HepG2 (cell line): ENCODE data around the gene MAP3K1. TPM values are rescaled to one million over a fixed set of nuclear protein-coding genes. Genes with fewer than 3 reads are reported as not detected.
A peak's percentile ranks its signal among the peaks of the same experiment; 100 is the strongest.

Experiments
- DNMT3B ChIP-seq: conservative IDR thresholded peaks from 2 replicates; pipeline ENCODE4 v1.6.1; 2016; ENCODE audit warnings: missing biosample characterization, control low read depth
- E2F2 ChIP-seq: sonication (generic); formaldehyde crosslinking; IDR thresholded peaks from 2 replicates; pipeline ENCODE4 v1.4.0; 2020; ENCODE audit warnings: missing genetic modification reagents, borderline replicate concordance
- FOXA1 ChIP-seq, 2 experiments: fragments of 450-650 bp in 1 of 2; sonication (generic) in 1 of 2; formaldehyde crosslinking in 1 of 2; IDR thresholded peaks; 2 replicates each; pipeline versions ENCODE4 v1.4.0 to v1.6.1; 2016 to 2020; ENCODE audit warnings: missing genetic modification reagents in 1 of 2
- GATA4 ChIP-seq: sonication (generic); IDR thresholded peaks from 2 replicates; pipeline ENCODE4 v1.6.1; 2016; ENCODE audit warnings: antibody characterized with exemption, low read depth, borderline replicate concordance
- MED13 ChIP-seq: sonication (generic); formaldehyde crosslinking; IDR thresholded peaks from 2 replicates; pipeline ENCODE4 v1.5.0; 2020; ENCODE audit warnings: missing genetic modification reagents
- NR2F2 ChIP-seq: IDR thresholded peaks from 2 replicates; pipeline ENCODE4 v1.6.1; 2012; ENCODE audit warnings: low read depth, inconsistent platforms, borderline replicate concordance
- RBFOX2 ChIP-seq: fragments of 200-400 bp; formaldehyde crosslinking; IDR thresholded peaks from 2 replicates; pipeline ENCODE4 v1.6.1; 2017; ENCODE audit warnings: low read depth, mild to moderate bottlenecking, low read length
- SOX6 ChIP-seq, 2 experiments: fragments of 450-650 bp in 1 of 2; sonication (generic) in 1 of 2; formaldehyde crosslinking in 1 of 2; IDR thresholded peaks; 2 replicates each; pipeline versions ENCODE4 v1.4.0 to v1.6.1; 2017 to 2020; ENCODE audit warnings: antibody characterized with exemption in 1 of 2, mild to moderate bottlenecking in 1 of 2, missing genetic modification reagents in 1 of 2
- ZNF12 ChIP-seq: sonication (generic); formaldehyde crosslinking; IDR thresholded peaks from 2 replicates; pipeline ENCODE4 v1.5.0; 2020; ENCODE audit warnings: missing genetic modification reagents
- ZNF232 ChIP-seq: sonication (generic); formaldehyde crosslinking; IDR thresholded peaks from 2 replicates; pipeline ENCODE4 v1.4.0; 2020; ENCODE audit warnings: missing genetic modification reagents, borderline replicate concordance
- ZNF350 ChIP-seq: sonication (generic); formaldehyde crosslinking; IDR thresholded peaks from 2 replicates; pipeline ENCODE4 v1.4.0; 2020; ENCODE audit warnings: mild to moderate bottlenecking, low read depth, missing genetic modification reagents, borderline replicate concordance
- ZNF354B ChIP-seq: sonication (generic); formaldehyde crosslinking; IDR thresholded peaks from 2 replicates; pipeline ENCODE4 v1.8.0; 2022; ENCODE audit warnings: mild to moderate bottlenecking, missing genetic modification reagents
- ZNF510 ChIP-seq: sonication (generic); formaldehyde crosslinking; IDR thresholded peaks from 2 replicates; pipeline ENCODE4 v1.4.0; 2020; ENCODE audit warnings: low read depth, mild to moderate bottlenecking, missing genetic modification reagents
- ZNF670 ChIP-seq: sonication (generic); formaldehyde crosslinking; IDR thresholded peaks from 2 replicates; pipeline ENCODE4 v1.8.0; 2022; ENCODE audit warnings: mild to moderate bottlenecking, missing genetic modification reagents, borderline replicate concordance
- ZNF75D ChIP-seq: sonication (generic); formaldehyde crosslinking; IDR thresholded peaks from 2 replicates; pipeline ENCODE4 v1.8.1; 2023; ENCODE audit warnings: missing genetic modification reagents, mild to moderate bottlenecking, borderline replicate concordance
- ZSCAN29 ChIP-seq: sonication (generic); formaldehyde crosslinking; conservative IDR thresholded peaks from 2 replicates; pipeline ENCODE4 v1.4.0; 2020; ENCODE audit warnings: mild to moderate bottlenecking, missing genetic modification reagents
- polyA plus RNA-seq, 8 experiments: library from polyadenylated mRNA; depleted of rRNA in 3 of 8; stranded (reverse) in 7 of 8; unstranded in 1 of 8; fragments of >200 nt; fragmentation: Illumina TruSeq in 4 of 8; extraction: Trizol in 4 of 8; gene quantifications; 2 replicates each; pipeline versions ENCODE4 v1.2.1 to v1.2.3, GENCODE V29; 2011 to 2016; ENCODE audit warnings: low read depth in 4 of 8, missing spikeins in 1 of 8, mixed read lengths in 1 of 8; ENCODE audit not compliant: insufficient read depth in 1 of 8
- total RNA-seq, 5 experiments: library from RNA; depleted of rRNA; stranded (reverse); fragments of >200 nt; fragmentation: Illumina TruSeq; extraction: Trizol; gene quantifications; 2 replicates each; pipeline ENCODE4 v1.2.3, GENCODE V29; 2016; ENCODE audit warnings: low read depth in 1 of 5
- TF ChIP-seq, protein P1 (sequence below): sonication (generic); formaldehyde crosslinking; IDR thresholded peaks from 2 replicates; pipeline ENCODE4 v1.9.0; 2021; ENCODE audit warnings: missing genetic modification reagents, mild to moderate bottlenecking, borderline replicate concordance
- TF ChIP-seq, protein P2 (sequence below): IDR thresholded peaks from 2 replicates; pipeline ENCODE4 v1.6.1; 2016; ENCODE audit warnings: missing genetic modification reagents, missing compliant biosample characterization

MAP3K1 gene
- total and polyA plus RNA-seq, 2 of the 13 experiments (the other 11 are each of a cell fraction or from before 2014, with no cell fraction given), result 16.4 to 30.3 TPM

- no peak for TF ChIP-seq E2F2 (CRISPR knock-in tag)
- TF ChIP-seq ZSCAN29, result no peak
- TF ChIP-seq DNMT3B (CRISPR knock-in tag), result no peak
- TF ChIP-seq, protein P1, sequence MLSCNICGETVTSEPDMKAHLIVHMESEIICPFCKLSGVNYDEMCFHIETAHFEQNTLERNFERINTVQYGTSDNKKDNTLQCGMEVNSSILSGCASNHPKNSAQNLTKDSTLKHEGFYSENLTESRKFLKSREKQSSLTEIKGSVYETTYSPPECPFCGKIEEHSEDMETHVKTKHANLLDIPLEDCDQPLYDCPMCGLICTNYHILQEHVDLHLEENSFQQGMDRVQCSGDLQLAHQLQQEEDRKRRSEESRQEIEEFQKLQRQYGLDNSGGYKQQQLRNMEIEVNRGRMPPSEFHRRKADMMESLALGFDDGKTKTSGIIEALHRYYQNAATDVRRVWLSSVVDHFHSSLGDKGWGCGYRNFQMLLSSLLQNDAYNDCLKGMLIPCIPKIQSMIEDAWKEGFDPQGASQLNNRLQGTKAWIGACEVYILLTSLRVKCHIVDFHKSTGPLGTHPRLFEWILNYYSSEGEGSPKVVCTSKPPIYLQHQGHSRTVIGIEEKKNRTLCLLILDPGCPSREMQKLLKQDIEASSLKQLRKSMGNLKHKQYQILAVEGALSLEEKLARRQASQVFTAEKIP (CRISPR knock-in tag), result no peak
- no peak for TF ChIP-seq ZNF232 (CRISPR knock-in tag)
- 0 out of 2 replicates have a peak, but pooled peaks have one; percentile 48 for TF ChIP-seq ZNF510 (CRISPR knock-in tag)
- no peak for TF ChIP-seq ZNF12 (CRISPR knock-in tag)
- TF ChIP-seq GATA4, result no peak
- TF ChIP-seq RBFOX2, result no peak
- TF ChIP-seq SOX6 (IDR thresholded peaks at IDR 0.05), result no peak
- TF ChIP-seq SOX6 (CRISPR knock-in tag; IDR thresholded peaks at IDR 0.05), result no peak; the same call in 1 of the 2 replicates
- no peak for TF ChIP-seq ZNF354B (CRISPR knock-in tag)
- TF ChIP-seq ZNF670, result no peak; the same call in 1 of the 2 replicates
- TF ChIP-seq ZNF75D (CRISPR knock-in tag), result no peak
- no peak for TF ChIP-seq NR2F2
- TF ChIP-seq, protein P2, sequence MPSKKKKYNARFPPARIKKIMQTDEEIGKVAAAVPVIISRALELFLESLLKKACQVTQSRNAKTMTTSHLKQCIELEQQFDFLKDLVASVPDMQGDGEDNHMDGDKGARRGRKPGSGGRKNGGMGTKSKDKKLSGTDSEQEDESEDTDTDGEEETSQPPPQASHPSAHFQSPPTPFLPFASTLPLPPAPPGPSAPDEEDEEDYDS (CRISPR knock-in tag), result no peak
- no peak for TF ChIP-seq MED13 (CRISPR knock-in tag)
- no peak; the same call in 1 of the 2 replicates for TF ChIP-seq ZNF350 (CRISPR knock-in tag)
- no peak for TF ChIP-seq FOXA1 (IDR thresholded peaks at IDR 0.05)
- TF ChIP-seq FOXA1 (CRISPR knock-in tag; IDR thresholded peaks at IDR 0.05), result no peak
These were observed 95.0 kb downstream of the MAP3K1 start (continued) for GRCh38 chr5:56910210-56910965.
